GM19467 (cell line): ENCODE results near the gene CATSPERB.
"Not testable (repeated sequence)": the region's sequence is repeated elsewhere in the genome, so short reads cannot be mapped to it uniquely, and the experiment has no call there.

ENCODE experiments used
- ATAC-seq: cut with Tn5 transposase; IDR thresholded peaks from one replicate; pipeline ENCODE4 v1.9.1; 2021; ENCODE audit warnings: mild to moderate bottlenecking, moderate library complexity; ENCODE audit not compliant: unreplicated experiment

The CATSPERB gene

GRCh38 chr14:91737619-91738018 lies 5.7 kb upstream of the CATSPERB start:
- no peak for ATAC-seq

- no peak for ATAC-seq
Observed at GRCh38 chr14:91732859-91733477, 1.1 kb upstream of the CATSPERB start.

- ATAC-seq: no peak
Observed at GRCh38 chr14:91732439-91732838, 553 bp upstream of the CATSPERB start.

- no peak for ATAC-seq
Observed at GRCh38 chr14:91731018-91731417, 868 bp downstream of the CATSPERB start.

- ATAC-seq: no peak
Observed at GRCh38 chr14:91729756-91730155, 2.1 kb downstream of the CATSPERB start.

GRCh38 chr14:91728616-91729183 lies 3.2 kb downstream of the CATSPERB start:
- ATAC-seq: no peak

GRCh38 chr14:91727121-91727520 lies 4.8 kb downstream of the CATSPERB start:
- ATAC-seq: no peak

- no peak for ATAC-seq
Observed at GRCh38 chr14:91723501-91723900, 8.4 kb downstream of the CATSPERB start.

GRCh38 chr14:91722386-91722785 lies 9.5 kb downstream of the CATSPERB start:
- no peak for ATAC-seq

- no peak for ATAC-seq
Observed at GRCh38 chr14:91719839-91720238, 12.0 kb downstream of the CATSPERB start.

- no peak for ATAC-seq
Observed at GRCh38 chr14:91716999-91717398, 14.9 kb downstream of the CATSPERB start.

- no peak for ATAC-seq
Observed at GRCh38 chr14:91714805-91715204, 17.1 kb downstream of the CATSPERB start.

GRCh38 chr14:91708795-91709194 lies 23.1 kb downstream of the CATSPERB start:
- no peak for ATAC-seq

GRCh38 chr14:91706996-91707395 lies 24.9 kb downstream of the CATSPERB start:
- ATAC-seq: no peak

- no peak for ATAC-seq
Observed at GRCh38 chr14:91694643-91695042, 37.2 kb downstream of the CATSPERB start.

GRCh38 chr14:91693346-91693745 lies 38.5 kb downstream of the CATSPERB start:
- no peak for ATAC-seq

GRCh38 chr14:91692075-91692474 lies 39.8 kb downstream of the CATSPERB start:
- no peak for ATAC-seq

GRCh38 chr14:91689608-91690007 lies 42.3 kb downstream of the CATSPERB start:
- no peak for ATAC-seq

GRCh38 chr14:91687436-91687835 lies 44.5 kb downstream of the CATSPERB start:
- ATAC-seq: not testable (repeated sequence)

- ATAC-seq: no peak
Observed at GRCh38 chr14:91685600-91685999, 46.3 kb downstream of the CATSPERB start.

GRCh38 chr14:91681893-91682563 lies 49.9 kb downstream of the CATSPERB start:
- ATAC-seq: no peak

GRCh38 chr14:91681118-91681517 lies 50.8 kb downstream of the CATSPERB start:
- no peak for ATAC-seq
